ENCODE results near the gene CAMK2D. TPM values are rescaled to one million over a fixed set of nuclear protein-coding genes. Genes with fewer than 3 reads are reported as not detected.
A peak's percentile ranks its signal among the peaks of the same experiment; 100 is the strongest.
"Not testable (repeated sequence)": the region's sequence is repeated elsewhere in the genome, so short reads cannot be mapped to it uniquely, and the experiment has no call there.

CAMK2D gene
- polyA plus RNA-seq, 6 donors from 2014 or later, result 75.5 to 84.9 (median 81.8) TPM

DNA sequence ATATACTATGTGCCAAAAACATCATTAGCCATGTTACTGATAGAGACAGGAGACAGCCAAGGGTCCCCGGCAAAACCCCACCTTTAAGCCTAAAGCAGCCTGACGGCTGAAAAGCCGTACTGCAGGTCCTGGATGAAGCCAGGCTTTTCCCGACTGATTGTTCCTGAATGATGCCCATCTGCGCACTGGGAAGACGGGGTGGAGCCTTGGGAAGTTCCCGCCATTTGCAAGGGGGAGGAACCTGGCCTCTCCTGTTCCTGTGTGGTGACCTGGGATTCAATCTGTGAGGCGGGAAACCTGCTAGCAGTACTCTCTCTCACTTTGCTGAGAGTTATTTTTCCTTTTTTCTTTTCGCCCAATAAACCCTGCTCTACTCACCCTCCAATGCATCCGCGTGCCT, 15.1 kb upstream of the CAMK2D start:
- H3K4me1 Mint-ChIP-seq, result peaks cover 0 to 8% (median 7%) of the 10 kb centered on the region in 3 donors
- H3K36me3 Mint-ChIP-seq, result peaks cover 0 to 3% of the 10 kb centered on the region in 2 donors
- DNase-seq (no peak), ATAC-seq (ENCODE audit: low read depth in 2 of 2) (no peak)
- peaks cover 4 to 19% (median 12%) of the 10 kb centered on the region in 3 donors for H3K27me3 Mint-ChIP-seq
- H3K4me3 Mint-ChIP-seq, result no peak overlapping the region
- H3K27ac Mint-ChIP-seq, result no peak overlapping the region
- H3K9me3 Mint-ChIP-seq, result peaks cover 0 to 7% (median 0%) of the 10 kb centered on the region in 7 donors

DNA sequence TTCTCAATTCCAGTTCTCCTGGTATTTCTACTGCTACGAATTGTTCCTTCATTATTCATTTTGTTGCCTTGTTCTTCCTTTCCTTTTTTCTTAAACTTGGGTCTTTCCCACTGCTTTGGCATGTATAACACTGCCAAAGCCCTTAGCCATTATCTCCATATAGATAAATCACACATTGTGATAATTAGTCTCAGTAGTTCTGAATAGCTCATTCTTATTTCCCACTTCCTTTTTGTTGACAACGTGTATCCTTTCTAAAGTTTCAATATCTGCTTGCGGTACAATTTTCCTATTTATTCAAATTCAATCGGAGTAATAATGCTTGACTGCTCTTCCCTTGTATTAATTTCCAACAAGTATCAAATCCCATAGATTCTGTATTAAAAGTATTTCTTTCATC, 14.5 kb upstream of the CAMK2D start:
- Mint-ChIP-seq H3K27ac (no peak overlapping the region), H3K36me3 (peaks cover 0 to 3% of the 10 kb centered on the region in 2 donors), H3K9me3 (peaks cover 0 to 7% (median 0%) of the 10 kb centered on the region in 7 donors), H3K4me3 (no peak overlapping the region), H3K4me1 (peaks cover 0 to 7% (median 6%) of the 10 kb centered on the region in 3 donors), H3K27me3 (peaks cover 4 to 19% (median 12%) of the 10 kb centered on the region in 3 donors)
- ATAC-seq (ENCODE audit: low read depth in 2 of 2) (no peak), DNase-seq (no peak)

- peaks cover 0 to 3% of the 10 kb centered on the region in 2 donors for H3K36me3 Mint-ChIP-seq
- H3K27me3 Mint-ChIP-seq, result peaks cover 4 to 19% (median 12%) of the 10 kb centered on the region in 3 donors
- no peak for DNase-seq
- H3K9me3 Mint-ChIP-seq, result peaks cover 0 to 7% (median 0%) of the 10 kb centered on the region in 7 donors
- peaks cover 0 to 7% (median 6%) of the 10 kb centered on the region in 3 donors for H3K4me1 Mint-ChIP-seq
- no peak overlapping the region for H3K4me3 Mint-ChIP-seq
- no peak overlapping the region for H3K27ac Mint-ChIP-seq
- no peak for ATAC-seq (ENCODE audit: low read depth in 2 of 2)
Observed at GRCh38 chr4:113773756-113774155, 12.2 kb upstream of the CAMK2D start.

DNA sequence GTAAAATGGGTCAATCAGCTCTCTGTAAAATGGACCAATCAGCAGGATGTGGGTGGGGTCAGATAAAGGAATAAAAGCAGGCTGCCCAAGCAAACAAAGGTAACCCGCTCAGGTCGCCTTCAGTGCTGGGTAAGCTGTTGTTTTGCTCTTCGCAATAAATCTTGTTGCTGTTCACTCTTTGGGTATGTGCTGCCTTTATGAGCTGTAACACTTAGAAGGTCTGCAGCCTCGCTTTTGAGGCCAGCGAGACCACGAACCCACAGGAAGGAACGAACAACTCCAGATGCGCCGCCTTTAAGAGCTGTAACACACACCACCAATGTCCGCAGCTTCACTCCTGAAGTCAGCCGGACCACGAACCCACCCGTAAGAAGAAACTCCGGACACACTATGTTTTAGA, 11.5 kb upstream of the CAMK2D start:
- Mint-ChIP-seq H3K9me3 (peaks cover 0 to 7% (median 0%) of the 10 kb centered on the region in 7 donors), H3K4me3 (peak overlapping the region in 4 of 8 donors; percentile 44 to 87 (median 78)), H3K36me3 (peaks cover 0 to 3% of the 10 kb centered on the region in 2 donors), H3K27me3 (peaks cover 4 to 19% (median 12%) of the 10 kb centered on the region in 3 donors), H3K27ac (peak overlapping the region in 1 of 6 donors; percentile 17), H3K4me1 (peaks cover 0 to 7% (median 6%) of the 10 kb centered on the region in 3 donors)
- DNase-seq (no peak), ATAC-seq (ENCODE audit: low read depth in 2 of 2) (no peak)

- Mint-ChIP-seq H3K4me3 (peak overlapping the region in 1 of 8 donors; percentile 80), H3K27me3 (peaks cover 4 to 19% (median 12%) of the 10 kb centered on the region in 3 donors)
Observed at GRCh38 chr4:113772319-113772718, 10.8 kb upstream of the CAMK2D start.

GRCh38 chr4:113769744-113770143, 8.2 kb upstream of the CAMK2D start:
- Mint-ChIP-seq H3K27ac (peak overlapping the region in 1 of 6 donors; percentile 49), H3K4me1 (peaks cover 0 to 7% (median 6%) of the 10 kb centered on the region in 3 donors), H3K4me3 (no peak overlapping the region), H3K36me3 (no peaks in the 10 kb centered on the region), H3K27me3 (peaks cover 0 to 11% (median 5%) of the 10 kb centered on the region in 3 donors), H3K9me3 (peaks cover 0 to 7% (median 0%) of the 10 kb centered on the region in 7 donors)
- ATAC-seq (ENCODE audit: low read depth in 2 of 2) (no peak), DNase-seq (no peak)

More at GRCh38 chr4:113772319-113772718, 10.8 kb upstream of the CAMK2D start:
- Mint-ChIP-seq H3K4me1 (peaks cover 0 to 7% (median 6%) of the 10 kb centered on the region in 3 donors), H3K36me3 (peaks cover 0 to 3% of the 10 kb centered on the region in 2 donors), H3K27ac (no peak overlapping the region), H3K9me3 (peaks cover 0 to 7% (median 0%) of the 10 kb centered on the region in 7 donors)
- ATAC-seq (ENCODE audit: low read depth in 2 of 2), result no peak
- no peak for DNase-seq

DNA sequence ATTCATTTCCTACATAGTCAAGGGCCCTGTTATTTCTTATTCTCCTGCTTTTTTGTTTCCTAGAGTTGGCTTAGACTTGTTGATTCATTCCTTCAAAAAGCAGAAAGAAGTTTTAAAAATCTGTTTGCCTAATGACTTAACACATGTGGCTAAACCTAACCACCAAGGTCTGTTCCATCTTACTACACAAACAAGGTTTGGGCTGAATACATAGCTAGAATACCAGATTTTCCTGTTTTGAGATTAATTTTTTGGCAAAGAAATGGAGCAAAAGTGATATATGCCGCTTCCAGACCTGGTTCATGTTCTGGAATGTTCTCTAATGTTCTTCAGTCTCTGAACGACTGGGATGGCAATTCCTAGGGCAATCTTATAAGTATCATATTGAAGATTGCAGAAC, 7.4 kb upstream of the CAMK2D start:
- Mint-ChIP-seq H3K4me3 (no peak overlapping the region), H3K27ac (peak overlapping the region in 1 of 6 donors; percentile 25), H3K27me3 (peaks cover 0 to 8% (median 5%) of the 10 kb centered on the region in 3 donors)

GRCh38 chr4:113766882-113767281, 5.3 kb upstream of the CAMK2D start:
- H3K9me3 Mint-ChIP-seq, result no peaks in the 10 kb centered on the region
- H3K27ac Mint-ChIP-seq, result peak overlapping the region in 1 of 6 donors; percentile 34
- H3K27me3 Mint-ChIP-seq, result peaks cover 0 to 8% (median 0%) of the 10 kb centered on the region in 3 donors
- no peaks in the 10 kb centered on the region for H3K36me3 Mint-ChIP-seq
- peaks cover 0 to 10% (median 8%) of the 10 kb centered on the region in 3 donors for H3K4me1 Mint-ChIP-seq
- DNase-seq (no peak), ATAC-seq (ENCODE audit: low read depth in 2 of 2) (no peak)
- H3K4me3 Mint-ChIP-seq, result no peak overlapping the region

More for the DNA sequence above, 7.4 kb upstream of the CAMK2D start:
- Mint-ChIP-seq H3K36me3 (no peaks in the 10 kb centered on the region), H3K4me1 (peaks cover 0 to 7% (median 6%) of the 10 kb centered on the region in 3 donors), H3K9me3 (peaks cover 0 to 7% (median 0%) of the 10 kb centered on the region in 7 donors)
- ATAC-seq (ENCODE audit: low read depth in 2 of 2) (no peak), DNase-seq (no peak)

DNA sequence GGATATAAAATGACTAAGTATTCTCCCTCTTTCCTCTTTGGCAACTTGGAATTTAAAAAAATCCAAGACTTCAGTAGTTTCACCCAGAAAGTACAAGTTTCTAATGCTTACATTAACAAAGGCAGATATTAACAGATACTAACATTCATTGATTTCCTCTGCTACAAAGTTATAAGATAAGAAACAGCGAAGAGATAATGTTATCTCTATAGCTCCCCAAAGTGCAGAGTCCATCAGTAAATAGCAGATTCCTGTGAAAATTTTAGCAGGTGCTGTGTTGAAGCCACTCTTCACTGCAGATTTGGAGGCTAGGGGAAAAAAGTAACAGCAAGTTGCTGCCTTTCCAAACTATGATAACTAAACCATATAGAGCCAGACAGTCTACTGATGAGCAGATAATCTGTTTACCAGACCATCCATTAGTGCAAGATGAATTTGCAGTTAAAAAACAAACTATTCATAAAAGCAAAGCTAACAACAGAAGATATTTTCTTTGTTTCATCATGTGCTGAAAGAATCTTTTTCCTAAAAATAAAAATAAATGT, 3.3 kb upstream of the CAMK2D start:
- Mint-ChIP-seq H3K4me1 (peaks cover 8 to 10% (median 9%) of the 10 kb centered on the region in 3 donors), H3K9me3 (no peaks in the 10 kb centered on the region), H3K27ac (peak overlapping the region in 1 of 6 donors; percentile 28), H3K36me3 (peaks cover 0 to 8% of the 10 kb centered on the region in 2 donors), H3K4me3 (no peak overlapping the region), H3K27me3 (peaks cover 0 to 8% (median 0%) of the 10 kb centered on the region in 3 donors)
- no peak for DNase-seq
- no peak for ATAC-seq (ENCODE audit: low read depth in 2 of 2)

- not testable (repeated sequence) for H3K36me3 Mint-ChIP-seq; ATAC-seq (ENCODE audit: low read depth in 2 of 2); DNase-seq; H3K9me3 Mint-ChIP-seq; H3K27me3 Mint-ChIP-seq
- peaks cover 8 to 11% (median 9%) of the 10 kb centered on the region in 3 donors for H3K4me1 Mint-ChIP-seq
- H3K4me3 Mint-ChIP-seq, result peak overlapping the region in 1 of 8 donors; percentile 16
- peak overlapping the region in 5 of 6 donors; percentile 28 to 80 (median 73) for H3K27ac Mint-ChIP-seq
Observed at GRCh38 chr4:113763923-113764322, 2.4 kb upstream of the CAMK2D start.

DNA sequence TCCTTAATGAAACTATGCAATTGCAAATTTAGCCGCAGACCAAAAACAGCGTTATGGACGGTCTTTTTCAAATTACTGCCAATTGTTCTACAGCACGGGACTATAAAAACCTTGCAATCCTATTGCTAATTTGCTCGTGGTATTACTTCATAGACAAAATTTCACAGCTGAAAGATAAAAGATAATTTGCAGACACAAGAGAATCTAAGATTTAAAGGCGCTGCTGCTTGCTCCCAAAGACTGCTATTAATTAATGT, 1.4 kb upstream of the CAMK2D start:
- peaks cover 0 to 8% (median 0%) of the 10 kb centered on the region in 3 donors for H3K27me3 Mint-ChIP-seq
- DNase-seq, result no peak
- H3K27ac Mint-ChIP-seq, result peak overlapping the region; percentile 96 to 100 (median 100)
- H3K4me1 Mint-ChIP-seq, result peaks cover 12 to 20% (median 18%) of the 10 kb centered on the region in 3 donors
- H3K36me3 Mint-ChIP-seq, result peaks cover 0 to 8% of the 10 kb centered on the region in 2 donors
- H3K9me3 Mint-ChIP-seq, result no peaks in the 10 kb centered on the region
- no peak for ATAC-seq (ENCODE audit: low read depth in 2 of 2)
- H3K4me3 Mint-ChIP-seq, result peak overlapping the region; percentile 96 to 100 (median 99)

- ATAC-seq (ENCODE audit: low read depth in 2 of 2) (peak; percentile 67 to 69), DNase-seq (peak; percentile 99)
- Mint-ChIP-seq H3K27ac (peak overlapping the region; percentile 96 to 100 (median 100)), H3K27me3 (peaks cover 0 to 8% (median 0%) of the 10 kb centered on the region in 3 donors), H3K4me3 (peak overlapping the region; percentile 96 to 100 (median 99)), H3K4me1 (peaks cover 18 to 26% (median 23%) of the 10 kb centered on the region in 3 donors), H3K36me3 (peaks cover 3 to 8% of the 10 kb centered on the region in 2 donors), H3K9me3 (no peaks in the 10 kb centered on the region)
Observed at GRCh38 chr4:113762186-113763028, 869 bp upstream of the CAMK2D start.

GRCh38 chr4:113760795-113761619, 531 bp downstream of the CAMK2D start:
- Mint-ChIP-seq H3K4me1 (peaks cover 26 to 38% (median 28%) of the 10 kb centered on the region in 3 donors), H3K36me3 (peaks cover 5 to 8% of the 10 kb centered on the region in 2 donors), H3K9me3 (no peaks in the 10 kb centered on the region), H3K4me3 (peak overlapping the region; percentile 96 to 100 (median 99)), H3K27ac (peak overlapping the region; percentile 91 to 99 (median 98)), H3K27me3 (peaks cover 0 to 3% (median 0%) of the 10 kb centered on the region in 3 donors)
- ATAC-seq (ENCODE audit: low read depth in 2 of 2) (peak in 1 of 2 donors; percentile 3), DNase-seq (peak; percentile 32)
